HG03064 (cell line): ENCODE data around the gene TMEM267.
"Not testable (repeated sequence)": the region's sequence is repeated elsewhere in the genome, so short reads cannot be mapped to it uniquely, and the experiment has no call there.

Source experiments
- ATAC-seq: cut with Tn5 transposase; IDR thresholded peaks from one replicate; pipeline ENCODE4 v1.9.1; 2021; ENCODE audit warnings: low read depth; ENCODE audit not compliant: unreplicated experiment

TMEM267 gene

GRCh38 chr5:43461066-43461465, 22.6 kb downstream of the TMEM267 start:
- no peak for ATAC-seq

- no peak for ATAC-seq
These were observed 27.1 kb downstream of the TMEM267 start for GRCh38 chr5:43456556-43456955.

- not testable (repeated sequence) for ATAC-seq
These were observed 42.1 kb downstream of the TMEM267 start for GRCh38 chr5:43441575-43441974.

- ATAC-seq: no peak
These were observed 46.5 kb downstream of the TMEM267 start for GRCh38 chr5:43437062-43437660.

- no peak for ATAC-seq
These were observed 50.3 kb downstream of the TMEM267 start for GRCh38 chr5:43433382-43433781.

GRCh38 chr5:43432486-43433375, 50.9 kb downstream of the TMEM267 start:
- ATAC-seq: no peak

GRCh38 chr5:43429706-43430105, 54.0 kb downstream of the TMEM267 start:
- no peak for ATAC-seq

GRCh38 chr5:43429016-43429415, 54.6 kb downstream of the TMEM267 start:
- ATAC-seq: no peak

GRCh38 chr5:43427306-43427705, 56.4 kb downstream of the TMEM267 start:
- no peak for ATAC-seq

GRCh38 chr5:43425983-43426382, 57.7 kb downstream of the TMEM267 start:
- no peak for ATAC-seq

- not testable (repeated sequence) for ATAC-seq
These were observed 60.6 kb downstream of the TMEM267 start for GRCh38 chr5:43423086-43423485.

- no peak for ATAC-seq
These were observed 61.5 kb downstream of the TMEM267 start for GRCh38 chr5:43422143-43422542.

GRCh38 chr5:43421450-43422133, 62.1 kb downstream of the TMEM267 start:
- ATAC-seq: no peak

- no peak for ATAC-seq
These were observed 63.4 kb downstream of the TMEM267 start for GRCh38 chr5:43420241-43420640.

- no peak for ATAC-seq
These were observed 65.1 kb downstream of the TMEM267 start for GRCh38 chr5:43418561-43418960.

- ATAC-seq: no peak
These were observed 66.8 kb downstream of the TMEM267 start for GRCh38 chr5:43416803-43417394.

GRCh38 chr5:43415935-43416802, 67.5 kb downstream of the TMEM267 start:
- ATAC-seq: no peak

- no peak for ATAC-seq
These were observed 69.7 kb downstream of the TMEM267 start for GRCh38 chr5:43413966-43414365.

GRCh38 chr5:43412644-43413043, 71.0 kb downstream of the TMEM267 start:
- no peak for ATAC-seq

GRCh38 chr5:43412156-43412555, 71.5 kb downstream of the TMEM267 start, which contains the start of gene CCL28:
TSS of gene CCL28 (minus strand) at chr5:43412391. CDS start at chr5:43412316, 75 bp downstream.
- ATAC-seq: no peak
